Chondrocyte (in vitro differentiated cells): Measurements from ENCODE around the gene KRT16. TPM values are rescaled to one million over a fixed set of nuclear protein-coding genes. Genes with fewer than 3 reads are reported as not detected.
"Not testable (repeated sequence)": the region's sequence is repeated elsewhere in the genome, so short reads cannot be mapped to it uniquely, and the experiment has no call there.

Experiments used
- DNase-seq: peaks from one replicate; pipeline ENCODE4 v3.0.0; 2021; ENCODE audit warnings: mixed read lengths, low spot score
- H3K27ac Mint-ChIP-seq: one replicate; pipeline ENCODE4 v1.8.0; 2021; ENCODE audit warnings: mild to moderate bottlenecking, moderate library complexity, mixed read lengths; ENCODE audit not compliant: unreplicated experiment
- H3K27me3 Mint-ChIP-seq: 2 replicates; pipeline ENCODE4 v1.8.0; 2021; ENCODE audit warnings: low read depth, mixed read lengths
- H3K36me3 Mint-ChIP-seq: 2 replicates; pipeline ENCODE4 v1.8.0; 2021; ENCODE audit warnings: low read depth, mixed read lengths
- H3K4me1 Mint-ChIP-seq: 2 replicates; pipeline ENCODE4 v1.8.0; 2021; ENCODE audit warnings: low read depth, mild to moderate bottlenecking, mixed read lengths
- H3K4me3 Mint-ChIP-seq: one replicate; pipeline ENCODE4 v1.8.0; 2021; ENCODE audit warnings: mild to moderate bottlenecking, moderate library complexity, mixed read lengths; ENCODE audit not compliant: unreplicated experiment
- H3K9me3 Mint-ChIP-seq: 2 replicates; pipeline ENCODE4 v1.8.0; 2021; ENCODE audit warnings: low read depth, mixed read lengths
- CTCF ChIP-seq: fragments of 200-600 bp; sonication (generic); IDR thresholded peaks from 2 replicates; pipeline ENCODE4 v1.5.0; 2021; ENCODE audit warnings: antibody characterized with exemption, mild to moderate bottlenecking, moderate library complexity
- total RNA-seq: library from RNA; stranded (reverse); gene quantifications from 3 replicates; pipeline ENCODE4 v1.2.1, GENCODE V29; 2021

Gene KRT16
- total RNA-seq, 1 donor from 2014 or later, result 5.9 TPM

DNA sequence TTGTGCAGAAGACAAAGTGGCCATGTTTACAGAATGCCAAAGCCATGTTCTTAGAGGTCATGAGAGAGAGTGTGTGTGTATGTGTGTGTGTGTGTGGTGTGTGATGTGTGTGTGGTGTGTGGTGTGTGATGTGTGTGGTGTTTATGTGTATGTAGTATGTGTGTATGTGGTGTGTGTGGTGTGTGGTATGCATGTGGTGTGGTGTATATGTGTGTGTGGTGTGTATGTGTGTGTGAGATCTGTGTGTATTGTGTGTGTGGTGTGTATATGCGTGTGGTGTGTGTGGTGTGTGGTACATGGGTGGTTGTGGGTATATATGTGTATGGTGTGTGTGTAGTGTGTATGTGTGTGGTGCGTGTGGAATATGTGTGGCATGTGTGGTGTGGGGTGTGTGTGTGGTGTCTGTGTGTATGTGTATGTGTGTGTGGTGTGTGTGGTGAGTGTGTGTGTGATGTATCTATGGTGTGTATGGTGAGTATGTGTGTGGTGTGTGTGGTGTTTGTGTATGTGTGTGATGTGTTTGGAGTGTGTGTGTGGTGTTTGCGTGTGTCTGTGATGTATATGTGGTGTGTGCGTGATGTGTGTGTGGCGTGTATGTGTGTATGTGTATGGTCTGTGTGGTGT, 20.0 kb upstream of the KRT16 start:
- H3K27ac Mint-ChIP-seq, result no peak overlapping the region
- no peak for DNase-seq
- H3K27me3 Mint-ChIP-seq, result no peaks in the 10 kb centered on the region
- H3K9me3 Mint-ChIP-seq, result no peaks in the 10 kb centered on the region
- H3K36me3 Mint-ChIP-seq, result no peaks in the 10 kb centered on the region
- no peak for TF ChIP-seq CTCF
- no peak overlapping the region for H3K4me3 Mint-ChIP-seq
- peaks cover 11% of the 10 kb centered on the region for H3K4me1 Mint-ChIP-seq

DNA sequence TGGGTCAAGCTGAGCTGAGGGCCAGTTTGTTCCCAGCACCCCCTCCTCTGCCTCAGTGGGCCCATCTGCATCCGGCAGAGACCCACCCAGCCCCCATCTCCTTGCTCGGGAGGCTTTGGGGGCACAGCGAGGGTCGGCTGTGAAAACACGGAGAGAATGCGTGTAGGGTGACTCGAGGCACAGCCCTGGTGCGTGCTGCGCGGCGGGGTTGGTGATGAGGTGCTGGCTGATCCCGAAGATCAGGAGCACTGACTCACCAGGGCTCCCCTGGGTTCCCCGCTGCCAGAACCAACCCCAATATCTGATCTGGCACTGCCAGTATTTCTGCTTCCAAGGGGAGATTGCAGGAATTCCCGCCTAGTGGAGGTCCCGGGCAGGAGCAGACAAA, 19.3 kb upstream of the KRT16 start:
- no peaks in the 10 kb centered on the region for H3K9me3 Mint-ChIP-seq
- H3K36me3 Mint-ChIP-seq, result no peaks in the 10 kb centered on the region
- H3K27me3 Mint-ChIP-seq, result no peaks in the 10 kb centered on the region
- no peak for DNase-seq
- H3K4me3 Mint-ChIP-seq, result no peak overlapping the region
- H3K4me1 Mint-ChIP-seq, result peaks cover 18% of the 10 kb centered on the region
- TF ChIP-seq CTCF, result no peak
- H3K27ac Mint-ChIP-seq, result no peak overlapping the region

GRCh38 chr17:41631025-41631897, 18.7 kb upstream of the KRT16 start:
- no peaks in the 10 kb centered on the region for H3K9me3 Mint-ChIP-seq
- H3K27me3 Mint-ChIP-seq, result no peaks in the 10 kb centered on the region
- TF ChIP-seq CTCF, result no peak
- DNase-seq, result peak; percentile 22
- peaks cover 24% of the 10 kb centered on the region for H3K4me1 Mint-ChIP-seq
- no peak overlapping the region for H3K27ac Mint-ChIP-seq
- no peaks in the 10 kb centered on the region for H3K36me3 Mint-ChIP-seq
- H3K4me3 Mint-ChIP-seq, result no peak overlapping the region

DNA sequence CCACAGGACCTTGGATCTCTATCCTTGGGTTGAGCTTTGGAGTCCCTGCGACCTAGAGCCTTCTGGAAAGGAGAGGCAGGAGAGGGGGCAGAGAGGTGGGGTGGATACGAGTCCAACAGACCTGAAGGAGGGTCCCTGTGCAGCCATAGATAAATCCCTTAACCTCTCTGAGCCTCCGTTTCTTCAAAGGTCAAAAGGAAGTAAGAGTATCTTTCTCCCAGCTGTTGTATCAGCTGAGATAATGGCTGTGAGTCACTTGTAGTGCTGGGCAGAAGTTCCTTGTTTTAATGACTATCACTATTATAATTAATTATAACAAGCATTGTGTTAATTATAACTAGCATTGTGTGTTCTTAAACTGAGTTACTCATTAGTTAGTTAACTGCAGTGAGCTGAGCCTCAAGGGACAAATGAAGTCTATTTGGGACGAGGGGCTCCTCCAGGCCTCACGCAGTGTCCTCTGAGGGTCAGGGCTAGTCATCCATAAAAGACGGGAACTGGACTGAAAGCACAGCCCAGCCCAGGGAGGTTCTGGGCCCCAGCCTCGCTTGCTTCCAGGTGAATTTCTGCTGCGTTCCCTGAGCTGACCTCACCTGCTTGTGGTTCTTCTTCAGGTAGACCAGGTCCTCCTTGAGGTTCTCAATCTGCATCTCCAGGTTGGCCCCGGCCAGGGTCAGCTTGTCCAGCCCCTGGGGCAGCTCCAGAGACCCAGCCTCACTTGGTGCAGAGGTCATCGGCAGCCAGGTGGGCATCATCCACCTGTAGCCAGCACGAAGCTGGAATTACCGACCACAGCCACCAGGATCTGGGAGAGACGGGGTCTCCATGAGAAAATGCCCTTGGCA, 17.5 kb upstream of the KRT16 start:
- peak; percentile 63 for DNase-seq
- H3K27me3 Mint-ChIP-seq, result no peaks in the 10 kb centered on the region
- no peaks in the 10 kb centered on the region for H3K9me3 Mint-ChIP-seq
- H3K4me3 Mint-ChIP-seq, result no peak overlapping the region
- H3K4me1 Mint-ChIP-seq, result peaks cover 30% of the 10 kb centered on the region
- no peak for TF ChIP-seq CTCF
- no peak overlapping the region for H3K27ac Mint-ChIP-seq
- H3K36me3 Mint-ChIP-seq, result no peaks in the 10 kb centered on the region

DNA sequence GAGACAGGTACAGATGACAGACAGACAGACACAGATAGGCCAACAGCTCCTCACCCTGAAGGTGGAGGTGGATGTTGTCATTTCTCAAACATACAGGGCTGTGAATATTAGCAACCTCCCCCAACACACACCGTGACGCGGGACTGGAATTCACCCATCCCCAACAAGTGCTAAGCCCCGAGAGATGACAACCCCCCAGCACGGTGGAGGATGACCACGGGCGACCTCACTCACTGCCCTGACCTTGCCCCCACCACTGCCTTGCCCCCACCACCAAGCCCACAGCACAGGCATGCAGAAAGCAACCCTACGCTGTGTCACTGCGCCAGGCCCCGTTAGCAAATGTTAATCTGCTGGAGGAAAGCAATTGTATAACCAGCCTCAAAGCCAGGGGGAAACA, 16.7 kb upstream of the KRT16 start:
- Mint-ChIP-seq H3K27me3 (no peaks in the 10 kb centered on the region), H3K27ac (no peak overlapping the region), H3K4me1 (peaks cover 35% of the 10 kb centered on the region), H3K9me3 (no peaks in the 10 kb centered on the region), H3K4me3 (no peak overlapping the region), H3K36me3 (no peaks in the 10 kb centered on the region)
- no peak for TF ChIP-seq CTCF
- peak; percentile 52 for DNase-seq

- peaks cover 40% of the 10 kb centered on the region for H3K4me1 Mint-ChIP-seq
- not testable (repeated sequence) for H3K9me3 Mint-ChIP-seq, H3K36me3 Mint-ChIP-seq
Measured at GRCh38 chr17:41628621-41629255, 16.2 kb upstream of the KRT16 start.

DNA sequence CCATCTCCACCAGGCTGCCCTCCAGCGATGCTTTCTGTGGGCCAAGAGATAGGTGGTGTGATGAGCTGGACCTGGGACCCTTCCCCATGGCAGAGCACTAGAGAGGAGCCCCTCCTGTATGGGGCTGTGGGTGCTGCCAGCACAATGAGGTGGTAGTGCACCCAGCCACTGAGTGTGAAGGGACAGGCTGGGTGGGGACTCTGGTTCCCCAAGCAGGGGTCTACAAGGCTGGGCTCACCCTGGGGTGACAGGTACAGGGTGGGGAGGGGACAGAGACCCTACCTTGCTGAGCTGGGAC, 15.5 kb upstream of the KRT16 start:
- H3K27ac Mint-ChIP-seq, DNase-seq, H3K36me3 Mint-ChIP-seq, H3K27me3 Mint-ChIP-seq, H3K4me3 Mint-ChIP-seq, H3K9me3 Mint-ChIP-seq: not testable (repeated sequence)
- peaks cover 47% of the 10 kb centered on the region for H3K4me1 Mint-ChIP-seq

More at GRCh38 chr17:41628621-41629255, 16.2 kb upstream of the KRT16 start:
- peak; percentile 67 for DNase-seq
- H3K27me3 Mint-ChIP-seq, H3K27ac Mint-ChIP-seq, H3K4me3 Mint-ChIP-seq: not testable (repeated sequence)
